ENCODE results near the gene EPS8L2. TPM values are rescaled to one million over a fixed set of nuclear protein-coding genes. Genes with fewer than 3 reads are reported as not detected.

Gene EPS8L2
- total and polyA plus RNA-seq, 2 of the 13 experiments (the other 11 are each of a cell fraction or from before 2014, with no cell fraction given) = 89.3 to 416 TPM

DNA sequence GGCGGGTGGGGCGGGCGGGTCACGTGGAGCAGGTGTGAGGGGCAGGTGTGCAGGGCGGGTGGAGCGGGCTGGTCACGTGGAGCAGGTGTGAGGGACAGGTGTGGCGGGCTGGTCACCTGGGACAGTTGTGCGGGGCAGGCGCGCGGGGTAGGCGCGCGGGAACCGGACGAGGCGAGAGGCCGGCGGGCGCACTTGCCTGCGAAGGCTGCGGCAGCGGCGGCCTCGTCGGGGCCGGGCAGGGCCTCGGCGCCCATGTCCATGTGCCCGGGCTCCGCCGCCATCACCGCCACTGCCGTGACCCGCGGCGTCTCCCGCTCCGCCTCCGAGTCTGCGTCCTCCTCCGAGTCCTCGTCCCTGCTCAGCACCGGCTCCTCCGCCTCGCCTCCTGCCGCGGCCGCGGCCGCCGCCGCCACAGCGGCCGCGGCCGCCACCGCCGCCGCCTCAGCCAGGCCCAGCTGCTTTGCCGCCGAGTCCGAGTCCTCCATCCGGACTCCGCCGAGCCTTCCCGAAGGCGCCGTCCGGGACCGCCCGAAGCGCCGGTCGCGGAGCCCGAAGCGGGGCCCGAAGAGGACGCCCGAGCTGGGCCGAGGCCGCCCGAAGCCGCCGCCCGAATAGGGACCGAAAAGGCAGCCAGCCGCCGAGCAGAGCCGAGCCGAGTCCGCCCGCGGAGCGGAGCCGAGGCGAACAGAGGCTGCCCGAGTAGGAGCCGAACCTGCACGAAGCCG, 11.3 kb upstream of the EPS8L2 start, which contains the start of gene DEAF1 (continued):
- TF ChIP-seq ZNF556 (CRISPR knock-in tag; IDR thresholded peaks at IDR 0.05; ENCODE audit: borderline replicate concordance) (0 out of 2 replicates have a peak, but pooled peaks have one; percentile 22), ATF7-NPFF (CRISPR knock-in tag; IDR thresholded peaks at IDR 0.05; ENCODE audit: low read depth) (peak; percentile 64; the same call in 1 of the 2 replicates), MIER3 (CRISPR knock-in tag; IDR thresholded peaks at IDR 0.05; ENCODE audit: borderline replicate concordance) (no peak)
- TF ChIP-seq, protein P1, sequence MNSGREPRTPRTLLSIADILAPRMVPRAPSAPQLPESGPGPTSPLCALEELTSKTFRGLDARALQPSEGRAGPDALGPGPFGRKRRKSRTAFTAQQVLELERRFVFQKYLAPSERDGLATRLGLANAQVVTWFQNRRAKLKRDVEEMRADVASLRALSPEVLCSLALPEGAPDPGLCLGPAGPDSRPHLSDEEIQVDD (CRISPR knock-in tag; IDR thresholded peaks at IDR 0.05; ENCODE audit: borderline replicate concordance) = peak; percentile 79; the same call in 1 of the 2 replicates

DNA sequence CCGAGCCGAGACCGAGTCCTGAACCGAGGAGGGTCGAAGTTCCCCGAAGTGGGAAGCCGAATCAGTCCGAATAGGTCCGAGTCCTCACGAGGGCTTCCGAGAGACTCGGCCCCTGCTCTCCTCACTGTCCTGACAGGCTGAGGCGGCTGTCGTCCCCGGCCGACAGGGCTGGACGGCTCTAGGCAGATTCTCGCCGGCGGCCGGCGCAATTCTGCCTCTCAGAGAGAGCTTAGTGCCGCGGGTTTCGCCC, 10.8 kb upstream of the EPS8L2 start:
- H3K9ac ChIP-seq (ENCODE audit: insufficient read depth, low read depth, low read length) = peak overlapping the region; percentile 99
- no peaks in the 10 kb centered on the region; a peak in 1 of 5 replicates for H3K27me3 ChIP-seq (ENCODE audit: control insufficient read depth in 1 of 2, insufficient read depth in 2 of 2, low read length in 2 of 2)
- peak overlapping the region; percentile 64 for H3K4me2 ChIP-seq (ENCODE audit: low read depth, low read length)
- H4K20me1 ChIP-seq (ENCODE audit: insufficient read depth, low read length) = no peaks in the 10 kb centered on the region; the same call in 1 of the 2 replicates
- in situ Hi-C loops (cut with HindIII; ENCODE audit: extremely low pct_ligation_motif_present, low pct_unique_long_range_greater_than_20kb) = no loop called here
- no CpG with 5 or more reads among the region's 25 CpGs for WGBS (ENCODE audit: low lambda C conversion rate)
- H3K4me1 ChIP-seq (ENCODE audit: insufficient read depth, low read length) = peaks cover 59% of the 10 kb centered on the region
- ATAC-seq (no peak), FAIRE-seq (peak; percentile 96), DNase-seq (ENCODE audit: low spot score) (no peak)
- no peaks in the 10 kb centered on the region for H3K9me3 ChIP-seq (ENCODE audit: low read length)
- H3K79me2 ChIP-seq (ENCODE audit: insufficient read depth, low read length) = peaks cover 48% of the 10 kb centered on the region
- H2AFZ ChIP-seq (ENCODE audit: low read length) = peak overlapping the region; percentile 38
- CTCF ChIA-PET (ENCODE audit: low intra/inter-chr PET ratio, low total read pairs) = interaction anchor here (1.6 to 4.8 kb wide), 3 partner anchors 17 to 33 kb away, joined by 4 to 20 read pairs (median 13); no protein-coding TSS in a partner anchor
- POLR2A ChIA-PET = interaction anchor here (1.0 to 6.1 kb wide), 13 partner anchors 12 to 189 kb away, joined by 3 to 191 read pairs (median 7); partner anchors contain the start of genes EPS8L2, PNPLA2 and TALDO1
- intact Hi-C loops (cut with micrococcal nuclease; ENCODE audit: unreplicated experiment) = no loop called here
- no TSS peak for BruUV-seq (replicated peaks)
- peaks cover 7 to 13% of the 10 kb centered on the region in 2 experiments; a peak in 3 of 5 replicates for H3K36me3 ChIP-seq (replicated peaks in 1 of 2; ENCODE audit: control insufficient read depth in 1 of 2, insufficient read depth in 2 of 2, low read length in 2 of 2)
- H3K4me3 ChIP-seq (replicated peaks in 1 of 3; ENCODE audit: insufficient read depth in 1 of 3, low read depth in 2 of 3, low read length in 3 of 3) = peak overlapping the region; percentile 86 to 87 (median 87)
- peak overlapping the region; percentile 99 for H3K27ac ChIP-seq (ENCODE audit: extremely low read length, insufficient read depth, low read length)
- TF ChIP-seq, protein P2, sequence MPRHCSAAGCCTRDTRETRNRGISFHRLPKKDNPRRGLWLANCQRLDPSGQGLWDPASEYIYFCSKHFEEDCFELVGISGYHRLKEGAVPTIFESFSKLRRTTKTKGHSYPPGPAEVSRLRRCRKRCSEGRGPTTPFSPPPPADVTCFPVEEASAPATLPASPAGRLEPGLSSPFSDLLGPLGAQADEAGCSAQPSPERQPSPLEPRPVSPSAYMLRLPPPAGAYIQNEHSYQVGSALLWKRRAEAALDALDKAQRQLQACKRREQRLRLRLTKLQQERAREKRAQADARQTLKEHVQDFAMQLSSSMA (CRISPR knock-in tag; IDR thresholded peaks at IDR 0.05) = no peak
- TF ChIP-seq ZNF383 (CRISPR knock-in tag; IDR thresholded peaks at IDR 0.05; ENCODE audit: borderline replicate concordance) = 0 out of 2 replicates have a peak, but pooled peaks have one; percentile 62
- TF ChIP-seq ZBTB7A (CRISPR knock-in tag; IDR thresholded peaks at IDR 0.05) = no peak
- TF ChIP-seq, protein P3, sequence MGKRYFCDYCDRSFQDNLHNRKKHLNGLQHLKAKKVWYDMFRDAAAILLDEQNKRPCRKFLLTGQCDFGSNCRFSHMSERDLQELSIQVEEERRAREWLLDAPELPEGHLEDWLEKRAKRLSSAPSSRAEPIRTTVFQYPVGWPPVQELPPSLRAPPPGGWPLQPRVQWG (CRISPR knock-in tag; IDR thresholded peaks at IDR 0.05; ENCODE audit: borderline replicate concordance, low read depth) = no peak
- TF ChIP-seq ZNF737 (CRISPR knock-in tag; IDR thresholded peaks at IDR 0.05; ENCODE audit: borderline replicate concordance) = no peak
- TF ChIP-seq ZNF430 (CRISPR knock-in tag; IDR thresholded peaks at IDR 0.05) = 0 out of 2 replicates have a peak, but pooled peaks have one; percentile 3
- TF ChIP-seq POLR2AphosphoS5 (IDR thresholded peaks at IDR 0.05; ENCODE audit: low read depth, low read length) = peak; percentile 18; the same call in 1 of the 2 replicates
- TF ChIP-seq, protein P4, sequence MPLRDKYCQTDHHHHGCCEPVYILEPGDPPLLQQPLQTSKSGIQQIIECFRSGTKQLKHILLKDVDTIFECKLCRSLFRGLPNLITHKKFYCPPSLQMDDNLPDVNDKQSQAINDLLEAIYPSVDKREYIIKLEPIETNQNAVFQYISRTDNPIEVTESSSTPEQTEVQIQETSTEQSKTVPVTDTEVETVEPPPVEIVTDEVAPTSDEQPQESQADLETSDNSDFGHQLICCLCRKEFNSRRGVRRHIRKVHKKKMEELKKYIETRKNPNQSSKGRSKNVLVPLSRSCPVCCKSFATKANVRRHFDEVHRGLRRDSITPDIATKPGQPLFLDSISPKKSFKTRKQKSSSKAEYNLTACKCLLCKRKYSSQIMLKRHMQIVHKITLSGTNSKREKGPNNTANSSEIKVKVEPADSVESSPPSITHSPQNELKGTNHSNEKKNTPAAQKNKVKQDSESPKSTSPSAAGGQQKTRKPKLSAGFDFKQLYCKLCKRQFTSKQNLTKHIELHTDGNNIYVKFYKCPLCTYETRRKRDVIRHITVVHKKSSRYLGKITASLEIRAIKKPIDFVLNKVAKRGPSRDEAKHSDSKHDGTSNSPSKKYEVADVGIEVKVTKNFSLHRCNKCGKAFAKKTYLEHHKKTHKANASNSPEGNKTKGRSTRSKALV (CRISPR knock-in tag; IDR thresholded peaks at IDR 0.05) = 0 out of 2 replicates have a peak, but pooled peaks have one; percentile 3
- 0 out of 2 replicates have a peak, but pooled peaks have one; percentile 28 for TF ChIP-seq TARDBP (CRISPR knock-in tag; IDR thresholded peaks at IDR 0.05)
- TF ChIP-seq DMAP1 (CRISPR knock-in tag; IDR thresholded peaks at IDR 0.05) = peak; percentile 11; the same call in 1 of the 2 replicates
- TF ChIP-seq ZNF354B (CRISPR knock-in tag; IDR thresholded peaks at IDR 0.05) = no peak
- TF ChIP-seq ZNF124 (CRISPR knock-in tag; IDR thresholded peaks at IDR 0.05) = peak; percentile 16; the same call in 1 of the 2 replicates
- TF ChIP-seq DR1 (CRISPR knock-in tag; IDR thresholded peaks at IDR 0.05) = 0 out of 2 replicates have a peak, but pooled peaks have one; percentile 4

Measured in HepG2 (cell line).